Glomerular endothelial cell (primary cell): ENCODE measurements around the gene TRIP13. TPM values are rescaled to one million over a fixed set of nuclear protein-coding genes. Genes with fewer than 3 reads are reported as not detected.

Source experiments
- DNase-seq: peaks from one replicate; pipeline ENCODE4 v3.0.0-alpha.2; 2011; ENCODE audit warnings: low read depth, low spot score; ENCODE audit errors: extremely low read depth
- total RNA-seq: library from RNA; depleted of rRNA; stranded (reverse); fragments of >200 nt; gene quantifications from 2 replicates; pipeline ENCODE4 v1.2.3, GENCODE V29; 2015

Gene TRIP13
- total RNA-seq, 1 donor from 2014 or later, result 15.8 TPM

DNA sequence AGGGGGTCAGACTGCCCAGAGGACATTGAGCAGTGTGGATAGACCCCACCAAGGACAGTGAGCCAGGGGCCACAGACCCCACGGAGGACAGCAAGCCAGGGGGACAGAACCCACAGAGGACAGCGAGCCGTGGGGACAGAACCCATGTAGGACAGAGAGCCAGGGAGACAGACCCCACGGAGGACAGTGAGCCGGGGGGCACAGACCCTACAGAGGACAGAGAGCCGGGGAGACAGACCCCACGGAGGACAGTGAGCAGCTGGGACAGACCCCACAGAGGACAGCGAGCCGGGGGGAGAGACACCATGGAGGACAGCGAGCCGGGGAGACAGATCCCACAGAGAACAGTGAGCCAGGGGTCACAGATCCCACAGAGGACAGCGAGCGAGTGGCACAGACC lies 38.5 kb upstream of the TRIP13 start:
- DNase-seq, result no peak

DNA sequence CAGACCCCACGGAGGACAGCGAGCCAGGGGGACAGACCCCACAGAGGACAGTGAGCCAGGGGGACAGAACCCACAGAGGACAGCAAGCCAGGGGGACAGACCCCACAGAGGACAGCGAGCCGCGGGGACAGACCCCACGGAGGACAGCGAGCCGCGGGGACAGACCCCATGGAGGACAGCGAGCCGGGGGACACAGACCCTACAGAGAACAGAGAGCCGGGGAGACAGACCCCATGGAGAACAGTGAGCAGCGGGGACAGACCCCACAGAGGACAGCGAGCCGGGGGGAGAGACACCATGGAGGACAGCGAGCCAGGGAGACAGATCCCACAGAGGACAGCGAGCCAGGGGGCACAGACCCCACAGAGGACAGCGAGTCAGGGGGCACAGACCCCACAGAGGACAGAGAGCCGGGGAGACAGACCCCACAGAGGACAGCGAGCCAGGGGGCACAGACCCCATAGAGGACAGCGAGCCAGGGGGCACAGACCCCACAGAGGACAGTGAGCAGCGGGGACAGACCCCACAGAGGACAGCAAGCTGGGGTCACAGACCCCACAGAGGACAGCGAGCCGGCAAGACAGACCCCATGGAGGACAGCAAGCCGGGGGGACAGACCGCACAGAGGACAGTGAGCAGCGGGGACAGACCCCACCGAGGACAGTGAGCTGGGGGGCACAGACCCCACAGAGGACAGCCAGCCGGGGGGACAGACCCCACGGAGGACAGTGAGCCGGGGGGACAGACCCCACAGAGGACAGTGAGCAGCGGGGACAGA lies 37.5 kb upstream of the TRIP13 start:
- no peak for DNase-seq

DNA sequence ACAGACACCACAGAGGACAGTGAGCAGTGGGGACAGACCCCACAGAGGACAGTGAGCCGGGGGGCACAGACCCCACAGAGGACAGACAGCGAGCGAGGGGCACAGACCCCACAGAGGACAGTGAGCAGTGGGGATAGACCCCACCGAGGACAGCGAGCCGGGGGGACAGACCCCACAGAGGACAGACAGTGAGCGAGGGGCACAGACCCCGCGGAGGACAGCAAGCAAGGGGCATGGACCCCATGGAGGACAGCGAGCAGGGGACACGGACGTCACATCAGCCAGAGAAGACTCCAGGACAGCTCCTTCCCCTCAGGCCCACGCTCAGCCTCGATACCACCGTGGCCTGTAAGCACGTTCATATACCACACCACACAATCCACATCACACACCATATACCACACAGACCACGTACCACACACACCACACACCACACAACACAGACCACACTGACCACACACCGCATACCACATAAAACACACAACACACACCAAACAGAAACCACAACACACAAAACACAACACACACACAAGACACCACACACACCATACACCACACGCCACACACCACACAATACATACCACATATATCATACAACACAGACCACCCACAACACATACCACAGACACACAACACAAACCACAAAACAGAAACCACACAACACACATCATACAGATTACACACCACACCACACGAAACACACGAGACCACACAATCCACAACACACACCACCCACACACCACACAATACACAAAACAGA lies 36.7 kb upstream of the TRIP13 start:
- no peak for DNase-seq

DNA sequence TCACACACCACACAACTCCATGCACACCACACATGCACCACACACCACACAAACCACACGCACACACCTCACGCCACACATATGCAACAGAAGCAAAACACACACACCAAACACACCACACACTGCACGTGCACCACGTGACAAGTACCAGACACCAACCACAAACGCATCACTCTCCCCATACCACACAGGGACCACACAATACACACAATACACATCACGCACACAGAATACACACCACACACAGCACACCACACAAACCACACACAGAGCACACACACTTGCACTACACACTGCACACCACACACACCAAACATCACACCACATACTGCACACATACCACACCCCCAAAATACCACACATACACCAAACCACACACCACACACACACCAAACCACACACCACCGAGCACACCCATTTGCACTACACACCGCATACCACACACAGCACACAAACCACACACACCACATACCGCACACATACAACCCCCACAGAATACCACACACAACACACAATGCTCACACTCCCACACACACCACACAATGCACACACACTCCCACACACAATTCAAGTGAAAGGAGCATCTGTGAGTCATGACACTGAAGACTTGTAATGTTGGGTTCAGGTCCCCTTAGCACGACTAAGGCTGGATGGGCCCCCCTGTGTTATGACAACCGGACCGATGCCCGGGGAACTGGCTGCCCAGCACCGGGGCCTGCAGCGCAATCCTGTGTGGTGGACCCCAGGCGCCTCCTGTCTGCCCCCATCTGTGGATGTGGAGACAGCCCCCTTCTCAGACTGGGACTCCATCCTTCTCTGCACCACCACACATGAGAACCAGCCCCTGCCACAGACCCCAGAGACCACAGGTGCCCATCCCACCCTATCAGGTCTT lies 35.9 kb upstream of the TRIP13 start:
- DNase-seq, result no peak

DNA sequence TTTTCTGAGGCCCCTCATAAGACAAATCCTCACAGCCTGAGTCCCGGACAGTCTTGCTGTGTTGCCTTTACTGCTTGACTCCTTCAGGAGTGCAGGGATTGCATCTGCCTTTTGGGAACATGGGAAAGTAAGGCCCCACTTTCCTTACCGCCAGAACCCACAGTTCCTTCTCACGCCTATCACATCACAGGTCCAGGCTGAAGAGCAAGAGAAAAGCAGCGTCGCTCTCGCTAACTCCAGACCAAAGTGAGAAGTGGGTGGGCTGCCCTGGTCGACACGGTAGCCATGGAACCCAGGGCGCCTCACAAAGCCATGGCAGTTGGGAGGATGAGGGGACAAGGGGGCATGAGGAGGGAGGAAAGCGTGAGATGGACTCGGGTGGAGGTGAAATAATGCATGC lies 34.0 kb upstream of the TRIP13 start:
- no peak for DNase-seq

DNA sequence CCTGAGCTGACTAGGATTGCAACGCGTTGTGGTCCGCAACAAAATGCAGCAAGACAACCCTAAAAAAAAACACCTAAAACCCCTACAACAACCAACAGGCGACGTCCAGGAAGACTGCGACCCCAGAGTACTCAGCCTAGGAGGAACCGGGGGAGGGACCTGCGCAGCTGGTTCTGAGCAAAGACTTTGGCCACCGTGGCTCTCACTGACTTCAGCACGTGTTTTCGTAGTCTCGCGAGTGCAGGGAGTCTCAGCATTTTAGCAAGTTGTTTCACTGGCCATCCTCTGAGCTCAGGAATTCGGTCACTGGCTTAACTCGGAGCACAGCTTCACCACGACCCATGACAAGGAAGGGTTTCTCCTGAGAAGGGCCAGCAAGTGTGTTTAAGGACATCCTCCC lies 33.3 kb upstream of the TRIP13 start:
- no peak for DNase-seq

DNA sequence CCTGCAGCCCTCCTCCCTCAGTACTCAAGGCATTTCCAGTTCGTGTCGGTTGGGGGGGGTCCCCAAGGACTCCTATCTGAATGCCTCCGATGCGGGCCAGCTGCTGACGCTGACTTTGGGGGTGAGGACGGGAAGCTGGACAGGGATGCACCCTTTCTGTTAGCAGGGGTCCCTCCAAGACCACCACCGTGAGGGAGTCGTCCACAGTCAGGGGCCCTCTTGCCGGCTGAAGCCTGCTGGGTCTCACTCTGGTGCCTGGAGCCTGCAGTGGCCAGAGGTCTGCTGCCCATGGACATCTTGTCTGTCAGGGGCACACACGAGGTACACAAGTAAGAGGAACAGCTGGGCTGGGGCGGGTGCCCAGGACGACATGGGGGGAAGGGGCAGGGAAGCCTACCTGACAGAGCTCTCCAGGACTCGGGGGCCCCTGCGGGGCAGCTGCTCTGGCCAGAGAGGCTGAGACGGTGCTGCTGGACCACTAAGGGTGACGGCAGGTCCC lies 32.8 kb upstream of the TRIP13 start:
- no peak for DNase-seq

DNA sequence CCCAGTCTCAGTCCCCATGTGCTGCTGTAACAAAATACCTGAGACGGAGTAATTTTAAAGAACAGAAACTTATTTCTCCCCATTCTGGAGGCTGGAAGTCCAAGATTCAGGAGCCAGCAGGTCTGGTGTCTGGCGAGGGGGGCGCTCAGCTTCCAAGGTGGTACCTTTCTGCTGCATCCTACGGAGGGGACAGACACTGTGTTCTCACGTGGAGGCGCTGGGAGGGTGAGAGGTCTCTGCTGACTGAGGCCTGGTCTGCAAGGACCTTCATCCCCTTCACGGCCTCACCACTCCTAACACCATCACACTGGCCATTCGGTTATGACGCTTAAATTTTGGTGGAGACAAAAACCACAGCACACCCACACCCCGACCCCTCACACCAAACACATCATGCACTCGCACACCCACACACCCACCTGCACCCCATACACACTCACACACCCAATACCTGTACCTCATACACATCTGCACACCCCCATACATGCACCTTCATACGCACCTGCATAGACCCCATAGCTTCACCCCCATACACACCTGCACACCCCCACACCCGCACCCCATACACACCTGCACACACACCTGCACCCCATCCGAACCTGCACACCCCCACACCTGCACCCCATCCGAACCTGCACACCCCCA lies 32.1 kb upstream of the TRIP13 start:
- DNase-seq, result no peak

DNA sequence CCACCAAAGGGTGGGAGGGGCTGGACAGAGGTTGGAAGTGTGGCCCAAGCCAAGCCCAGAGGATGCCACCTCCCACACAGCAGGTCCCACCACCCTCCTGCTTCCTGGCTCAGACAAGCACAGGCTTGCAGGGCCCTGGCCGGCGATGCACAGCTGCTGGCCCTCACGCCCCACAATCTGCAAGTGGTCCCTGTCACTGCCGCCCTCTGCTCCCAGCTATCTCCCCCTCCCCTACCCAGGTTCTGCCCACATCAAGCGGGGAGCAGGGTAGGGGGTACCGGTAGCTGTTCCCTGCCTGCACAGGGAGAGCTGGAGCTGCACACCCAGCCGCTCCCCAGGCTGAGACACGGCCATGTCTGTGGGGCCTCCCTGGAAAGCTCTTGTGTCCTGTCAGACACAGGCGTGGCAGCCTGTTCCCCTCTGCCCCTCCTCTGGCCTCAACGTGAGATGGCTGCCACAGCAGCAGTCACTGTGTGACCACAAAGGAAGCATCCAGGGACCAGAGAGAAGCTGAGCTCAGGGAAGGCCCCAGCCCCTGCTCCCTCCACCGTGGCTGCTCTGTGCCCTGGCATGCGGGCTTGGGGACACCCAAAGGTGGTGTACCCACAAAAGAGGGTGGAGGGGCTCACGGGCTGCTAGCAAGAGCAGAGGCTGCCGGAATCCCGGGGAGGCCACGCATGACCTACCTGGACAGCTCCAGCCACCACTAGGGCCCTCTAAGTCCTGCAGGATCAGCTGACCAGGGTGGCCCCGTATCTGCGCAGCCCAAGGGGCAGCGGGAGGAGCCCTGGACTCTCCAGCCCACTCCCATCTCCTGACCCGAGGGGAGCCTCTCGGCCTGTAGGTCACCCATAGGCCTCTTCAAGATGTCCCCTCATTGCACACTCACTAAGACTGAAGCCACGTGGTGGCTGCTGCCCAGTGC lies 31.0 kb upstream of the TRIP13 start:
- no peak for DNase-seq

DNA sequence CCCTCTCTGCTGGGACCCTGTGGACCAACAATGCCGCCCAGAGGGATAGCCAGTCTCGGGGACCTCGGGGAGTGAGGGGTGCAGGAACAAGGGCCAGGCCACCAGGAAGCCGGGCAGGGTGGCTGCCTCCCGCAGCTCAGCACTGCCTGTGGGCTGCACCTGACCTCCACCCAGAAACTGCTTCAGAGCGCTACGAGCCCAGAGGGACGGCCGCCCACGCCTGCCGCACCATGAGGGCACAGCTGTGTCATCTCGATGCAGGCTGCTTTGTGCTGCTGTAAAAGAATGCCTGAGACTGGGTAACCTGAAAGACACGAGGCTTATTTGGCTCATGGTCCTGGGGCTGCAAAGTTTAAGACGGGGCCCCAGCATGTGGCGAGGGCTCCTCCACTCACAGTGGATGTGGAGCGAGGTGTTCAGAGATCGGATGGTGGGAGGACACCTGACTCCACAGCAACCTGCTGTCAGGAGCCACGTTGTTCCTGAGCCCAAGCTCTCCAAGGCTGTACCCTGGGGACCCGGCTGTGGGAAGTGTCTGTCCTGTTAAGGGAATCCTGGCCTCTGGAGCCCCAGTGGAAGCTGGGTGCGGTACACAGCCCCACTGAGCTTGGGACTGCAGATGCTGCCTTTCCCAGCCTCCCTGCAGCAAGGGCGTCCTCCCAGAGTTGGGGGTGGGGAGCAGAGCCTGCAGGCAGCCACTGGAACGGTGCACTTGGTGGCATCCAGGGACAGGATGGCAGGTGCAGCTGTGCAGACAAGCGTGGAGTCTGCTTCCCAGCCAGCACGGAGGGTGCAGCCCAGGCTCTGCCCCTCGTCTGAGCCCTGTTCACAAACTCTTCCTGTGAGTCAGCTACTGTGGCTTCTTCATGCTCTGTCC lies 30.1 kb upstream of the TRIP13 start:
- no peak for DNase-seq

DNA sequence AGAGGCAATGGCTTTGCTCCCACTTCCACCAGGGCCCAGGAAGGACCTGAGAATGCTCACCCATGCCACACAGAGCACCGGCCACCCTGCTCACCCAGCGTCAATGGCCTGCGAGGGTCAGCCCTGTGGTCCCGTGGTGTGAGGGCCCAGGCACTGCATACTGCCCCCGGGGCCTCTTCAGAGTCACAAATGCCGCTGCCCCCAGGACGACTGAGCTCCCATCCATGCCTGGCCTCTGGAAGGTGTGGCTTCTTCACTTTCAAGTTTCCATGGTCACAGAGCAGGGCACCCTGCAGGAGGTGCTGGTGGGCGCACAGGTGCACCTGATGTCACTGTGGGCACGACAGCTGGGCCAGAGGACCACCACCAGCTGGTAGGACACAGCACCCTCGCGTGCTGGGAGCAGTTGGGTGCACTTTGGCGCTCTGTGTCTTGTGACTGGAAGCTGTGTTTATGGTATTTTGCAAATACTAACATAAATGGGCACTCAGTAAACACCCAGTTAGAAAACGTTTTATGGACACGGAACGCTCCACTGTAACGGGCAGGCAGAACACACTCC lies 29.4 kb upstream of the TRIP13 start:
- no peak for DNase-seq

DNA sequence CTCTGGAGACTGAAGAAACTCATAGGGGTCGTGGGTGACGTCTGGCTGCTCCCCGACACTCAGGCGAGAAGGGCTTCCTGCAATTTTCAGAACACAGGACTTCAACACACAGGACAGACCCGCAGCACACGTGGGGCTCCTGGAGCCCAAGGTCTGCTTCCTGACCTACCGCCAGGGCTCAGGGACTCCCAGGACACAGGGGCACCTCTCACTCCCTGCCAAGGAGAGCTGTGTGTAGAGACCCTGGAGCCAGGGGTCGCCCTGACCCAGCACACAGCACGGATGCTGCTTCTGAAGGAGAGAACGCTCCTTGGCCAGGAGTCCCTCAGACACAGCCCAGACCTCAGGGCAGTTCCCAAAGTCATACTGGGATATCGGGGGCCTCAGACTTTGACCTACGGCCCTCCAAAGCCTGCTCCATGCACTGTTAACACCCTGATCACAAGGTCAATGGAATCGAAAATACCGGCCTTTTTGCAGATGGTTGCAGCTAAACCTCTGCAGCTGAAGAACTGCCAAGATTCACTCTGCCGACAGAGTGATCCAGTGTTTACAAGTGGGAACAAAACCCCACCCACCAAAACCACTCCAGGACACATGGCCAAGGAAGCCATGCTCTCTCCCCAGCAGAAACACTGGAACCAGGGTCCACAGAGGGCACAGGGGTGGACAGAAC lies 28.1 kb upstream of the TRIP13 start:
- DNase-seq, result no peak

DNA sequence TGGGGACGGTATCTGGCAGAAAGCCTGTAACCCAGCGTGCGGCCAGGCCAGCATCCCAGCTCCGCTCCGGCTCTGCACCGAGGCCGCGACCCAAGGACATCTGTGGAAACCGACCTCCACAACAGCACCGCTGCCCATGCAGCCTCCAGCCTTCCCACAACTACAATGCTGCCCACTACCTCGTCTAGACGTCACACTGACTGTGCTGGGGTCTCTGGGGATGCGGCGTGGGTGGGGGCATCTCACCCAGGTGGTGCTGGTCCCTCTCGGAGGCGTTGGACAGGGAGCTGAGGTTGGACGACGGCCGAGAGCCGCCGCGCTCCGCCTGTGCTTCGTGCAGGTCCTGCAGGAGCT lies 27.5 kb upstream of the TRIP13 start:
- DNase-seq, result no peak

DNA sequence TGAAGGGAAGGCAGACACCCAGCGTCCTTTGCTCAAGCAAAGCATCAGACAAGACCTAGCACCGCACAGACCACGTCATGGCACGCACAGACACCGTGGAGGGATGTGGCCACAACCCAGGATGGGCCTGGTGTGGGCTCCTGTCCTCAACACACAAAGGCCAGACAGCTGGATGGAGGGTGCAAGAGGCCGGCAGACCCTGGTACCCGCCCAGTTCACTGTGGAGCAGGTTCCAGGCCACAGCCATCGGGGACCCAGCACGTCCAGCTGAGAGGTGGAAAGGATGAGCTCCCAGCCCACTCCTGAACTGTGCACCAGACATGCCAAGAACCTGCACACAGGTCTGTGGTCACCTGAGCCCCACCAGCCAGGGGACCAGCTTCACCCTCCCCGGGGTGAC lies 26.9 kb upstream of the TRIP13 start:
- DNase-seq, result no peak

DNA sequence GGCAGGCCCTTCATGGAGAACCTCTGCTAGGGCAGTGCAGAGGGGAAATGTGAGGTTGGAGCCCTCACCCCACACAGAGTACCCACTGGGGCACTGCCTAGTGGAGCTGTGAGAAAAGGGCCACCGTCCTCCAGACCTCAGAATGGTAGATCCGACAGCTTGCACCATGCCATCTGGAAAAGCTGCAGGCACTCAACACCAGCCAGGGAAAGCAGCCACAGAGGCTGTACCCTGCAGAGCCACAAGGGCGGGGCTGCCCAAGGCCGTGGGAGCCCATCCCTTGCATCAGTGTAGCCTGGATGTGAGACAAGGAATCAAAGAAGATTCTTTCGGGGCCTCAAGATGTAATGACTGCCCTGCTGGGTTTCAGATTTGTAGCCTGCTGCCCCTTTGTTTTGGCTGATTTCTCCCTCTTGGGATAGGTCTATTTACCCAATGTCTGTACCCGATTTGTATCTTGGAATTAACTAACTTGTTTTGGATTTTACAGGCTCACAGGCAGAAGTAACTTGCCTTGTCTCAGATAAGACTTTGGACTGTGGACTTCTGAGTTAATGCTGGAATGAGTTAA lies 25.3 kb upstream of the TRIP13 start:
- DNase-seq, result no peak

DNA sequence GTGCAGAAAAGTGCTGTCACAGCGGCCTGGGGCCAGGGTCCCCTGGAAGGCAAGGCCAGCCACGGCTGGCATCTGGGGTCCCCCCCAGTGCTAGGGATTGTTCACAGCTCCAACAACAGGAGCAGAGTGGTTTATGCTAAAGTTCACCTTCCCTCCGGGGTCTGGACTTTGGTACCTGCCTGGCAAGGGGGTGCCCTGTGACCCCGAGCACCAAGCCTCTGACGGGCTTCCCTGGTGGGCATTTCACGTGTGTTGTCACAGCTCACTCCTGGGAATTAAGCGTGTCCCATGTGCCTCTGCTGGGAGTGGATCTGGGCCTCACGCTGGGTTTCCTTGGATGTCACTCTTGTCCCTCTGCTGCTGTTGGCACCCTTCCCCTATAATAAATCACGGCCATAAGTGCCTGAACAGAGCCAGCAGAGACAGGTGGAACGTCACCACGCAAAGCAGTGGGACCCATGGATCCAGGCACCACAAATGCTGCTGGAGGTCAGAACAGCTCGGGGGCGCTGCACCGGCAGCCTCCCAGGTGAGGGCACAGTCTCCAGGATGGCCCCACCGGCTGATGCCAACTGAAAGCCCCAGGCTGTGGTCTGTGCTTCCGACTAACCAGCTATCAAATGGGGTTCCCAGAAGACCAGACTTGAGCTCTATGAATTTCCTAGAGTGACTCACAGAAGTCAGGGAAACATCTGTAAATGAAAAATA lies 24.1 kb upstream of the TRIP13 start:
- DNase-seq, result no peak

DNA sequence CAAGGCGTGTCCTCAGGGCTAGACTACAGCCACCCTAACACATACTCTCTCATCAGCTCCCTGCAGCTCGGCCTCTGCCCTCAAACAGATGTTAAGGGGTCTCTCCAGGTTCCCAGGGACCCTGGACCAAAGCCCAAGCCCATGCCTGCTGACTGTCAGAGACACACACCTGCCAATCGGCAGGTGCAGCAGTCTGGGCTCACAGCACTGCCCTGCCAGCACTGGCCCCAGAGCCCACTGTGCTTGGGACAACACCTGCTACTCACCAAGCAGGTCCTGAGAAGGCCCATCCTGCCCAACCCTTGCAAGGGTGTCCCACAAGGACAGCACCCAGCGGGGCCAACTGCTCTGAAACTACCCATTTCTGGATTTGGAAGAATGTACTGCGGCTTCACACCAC lies 21.7 kb upstream of the TRIP13 start:
- no peak for DNase-seq
